HG02623 (cell line): ENCODE results near the gene YJEFN3.

Experiments used
- ATAC-seq: cut with Tn5 transposase; IDR thresholded peaks from one replicate; pipeline ENCODE4 v1.9.1; 2021; ENCODE audit warnings: moderate library complexity; ENCODE audit not compliant: unreplicated experiment

The YJEFN3 gene

DNA sequence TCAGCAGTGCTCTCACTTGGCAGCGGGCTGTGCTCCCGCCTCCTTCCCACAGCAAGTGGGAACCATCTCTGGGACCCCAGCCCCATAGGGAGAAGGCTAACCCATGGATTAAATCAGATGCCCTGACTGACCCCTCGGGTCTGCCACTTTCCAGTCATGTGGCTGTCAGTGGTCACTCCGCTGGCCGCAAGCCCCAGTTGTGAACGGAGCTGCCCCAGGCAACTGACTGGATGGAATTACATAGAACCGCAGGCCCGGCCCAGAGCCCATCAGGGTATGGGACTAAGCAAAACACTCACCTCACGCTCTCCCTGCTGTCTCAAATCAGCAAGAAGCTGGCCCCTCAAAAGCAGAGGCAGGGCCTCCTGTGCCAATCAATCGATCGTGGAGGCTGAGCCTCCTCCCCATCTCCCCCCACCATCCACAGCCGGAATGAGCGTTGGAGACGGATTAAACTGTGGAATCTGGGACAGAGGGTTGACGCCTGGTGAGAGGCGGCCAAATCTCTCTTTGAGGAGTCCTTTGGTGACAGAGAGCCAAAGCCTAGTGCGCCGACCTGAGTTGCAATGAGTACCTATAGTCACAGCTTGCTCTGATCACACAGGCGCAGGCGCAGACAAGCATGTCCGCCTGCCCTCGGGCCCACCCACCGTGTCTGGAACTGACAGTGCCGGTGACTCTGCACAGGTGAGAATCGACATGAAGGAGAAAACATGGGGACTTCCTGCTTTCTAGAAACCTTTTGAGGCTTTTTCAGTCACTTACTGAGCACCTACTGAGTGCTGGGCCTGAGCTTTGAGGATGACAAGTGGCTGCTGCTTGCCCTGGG, 51.0 kb downstream of the YJEFN3 start:
- ATAC-seq, result no peak

DNA sequence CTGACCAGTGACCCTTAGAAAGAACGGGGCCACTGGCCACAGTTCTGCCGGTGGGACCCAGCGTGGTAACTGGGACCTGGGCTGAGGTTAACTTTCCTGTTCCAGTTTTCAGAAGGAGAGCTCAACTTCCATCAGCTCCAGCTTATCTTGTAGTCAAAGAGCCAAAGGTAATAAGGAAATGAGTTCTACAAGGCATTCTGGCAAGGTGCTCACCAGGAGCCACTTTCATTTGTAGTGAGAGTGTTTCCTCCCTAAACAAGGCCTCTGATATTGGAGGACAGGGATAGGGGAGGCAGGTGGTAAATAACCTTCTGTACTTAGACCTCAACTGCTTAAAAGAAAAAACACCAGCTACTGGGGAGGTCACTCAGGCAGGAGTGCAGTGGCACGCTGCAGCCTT, 51.7 kb downstream of the YJEFN3 start:
- ATAC-seq, result no peak

DNA sequence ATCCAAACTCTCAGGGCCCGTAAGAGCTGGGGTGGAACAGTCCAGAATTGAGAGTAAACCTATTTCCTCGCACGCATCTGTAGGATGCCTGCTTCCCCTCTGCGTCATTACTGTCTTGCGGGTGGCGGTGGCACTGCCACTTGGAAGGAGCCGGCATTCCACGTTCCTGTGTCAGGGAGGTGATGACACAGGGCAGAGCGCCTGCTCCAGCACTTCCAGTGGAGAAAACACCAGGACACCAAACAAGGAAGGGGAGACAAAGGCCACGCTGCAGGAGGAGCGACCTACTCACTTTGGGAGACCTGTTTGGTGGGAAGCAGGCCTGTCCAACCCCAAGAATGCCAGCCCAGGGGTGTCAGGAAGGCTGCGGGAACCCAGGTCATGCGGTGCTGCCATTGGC, 52.7 kb downstream of the YJEFN3 start:
- no peak for ATAC-seq

DNA sequence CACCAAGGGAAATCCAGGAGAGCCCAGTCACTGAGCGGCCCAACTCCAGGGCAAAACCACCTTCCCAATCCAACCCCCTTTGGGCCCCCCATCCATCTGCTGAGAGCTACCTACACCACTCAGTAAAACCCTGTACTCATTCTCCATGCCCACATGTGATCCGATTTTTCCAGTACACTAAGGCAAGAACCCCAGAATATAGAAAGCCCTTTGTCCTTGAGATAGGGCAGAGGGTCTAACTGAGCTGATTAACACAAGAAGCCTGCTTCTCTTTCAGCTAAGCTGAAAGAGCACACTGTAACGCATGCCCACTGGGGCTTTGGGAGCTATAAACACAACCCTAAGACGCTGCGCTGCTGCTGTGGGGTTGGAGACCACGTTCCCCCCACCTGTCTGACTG, 53.8 kb downstream of the YJEFN3 start:
- ATAC-seq, result no peak

DNA sequence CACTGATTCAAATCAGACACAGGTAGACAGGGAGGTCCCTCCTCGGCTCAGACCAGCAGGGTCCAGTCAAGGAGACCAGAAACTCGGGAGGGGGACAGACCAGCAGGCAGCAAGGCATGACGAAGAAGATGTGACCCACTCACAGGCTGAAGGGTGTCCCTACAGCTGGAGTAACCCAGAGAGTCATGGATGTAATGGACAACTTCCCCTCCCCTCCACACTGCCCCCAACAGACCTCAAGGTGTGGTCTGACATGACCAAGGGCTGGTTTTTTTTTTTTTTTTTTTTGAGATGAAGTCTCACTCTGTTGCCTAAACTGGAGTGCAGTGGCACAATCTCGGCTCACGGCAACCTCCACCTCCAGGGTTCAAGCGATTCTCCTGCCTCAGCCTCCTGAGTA, 55.6 kb downstream of the YJEFN3 start:
- ATAC-seq, result no peak
